GM12875 (cell line): ENCODE results near the gene GRK2.

ENCODE experiments used
- H3K4me3 ChIP-seq: one replicate; pipeline ENCODE4 v1.5.1; 2011; ENCODE audit warnings: low read depth, low read length, control low read depth
- CTCF ChIP-seq: IDR thresholded peaks from 2 replicates; pipeline ENCODE4 v1.5.1; 2011; ENCODE audit warnings: low read depth, mild to moderate bottlenecking, control low read depth, inconsistent platforms, low read length, moderate library complexity, borderline replicate concordance; ENCODE audit not compliant: insufficient read depth

The GRK2 gene

GRCh38 chr11:67302571-67303131 lies 36.4 kb downstream of the GRK2 start:
- H3K4me3 ChIP-seq = no peak overlapping the region
- TF ChIP-seq CTCF = no peak

- H3K4me3 ChIP-seq = no peak within 1 kb of the TSS
- TF ChIP-seq CTCF = no peak
Measured at GRCh38 chr11:67303132-67303834, 37.0 kb downstream of the GRK2 start, which contains the start of gene SSH3. Gene SSH3, plus strand, starts transcription at chr11:67303530. Its CDS starts 96 bp downstream, at chr11:67303626.

DNA sequence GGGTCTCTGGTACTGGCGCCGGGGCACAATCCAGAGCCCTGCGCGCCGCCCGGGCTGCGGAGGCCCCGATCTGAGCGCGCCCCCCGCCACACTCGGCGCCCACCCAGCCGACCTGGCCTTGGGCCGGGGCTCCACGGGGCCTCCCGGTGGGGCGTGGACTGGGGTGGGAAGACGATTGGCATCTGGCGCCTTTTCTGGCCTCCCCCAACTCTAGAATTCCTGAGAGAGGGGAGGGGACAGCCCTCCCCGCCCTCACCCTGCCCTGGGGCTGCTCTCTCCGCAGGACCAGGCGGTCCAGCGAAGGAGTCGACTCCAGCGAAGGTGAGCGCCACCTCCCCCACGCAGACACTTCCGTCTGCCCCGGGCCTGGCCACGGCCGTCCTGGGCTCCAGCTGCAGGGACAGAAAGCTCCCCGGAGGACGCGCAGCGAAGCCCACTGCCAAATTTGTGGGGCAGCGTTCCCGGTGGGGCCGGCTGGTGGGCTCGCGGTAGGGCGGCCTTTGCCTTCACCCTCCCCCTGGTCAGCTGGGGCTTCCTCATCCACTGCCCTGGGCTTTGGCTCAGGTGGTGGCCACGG lies 37.6 kb downstream of the GRK2 start:
- TF ChIP-seq CTCF = no peak
- no peak overlapping the region for H3K4me3 ChIP-seq

DNA sequence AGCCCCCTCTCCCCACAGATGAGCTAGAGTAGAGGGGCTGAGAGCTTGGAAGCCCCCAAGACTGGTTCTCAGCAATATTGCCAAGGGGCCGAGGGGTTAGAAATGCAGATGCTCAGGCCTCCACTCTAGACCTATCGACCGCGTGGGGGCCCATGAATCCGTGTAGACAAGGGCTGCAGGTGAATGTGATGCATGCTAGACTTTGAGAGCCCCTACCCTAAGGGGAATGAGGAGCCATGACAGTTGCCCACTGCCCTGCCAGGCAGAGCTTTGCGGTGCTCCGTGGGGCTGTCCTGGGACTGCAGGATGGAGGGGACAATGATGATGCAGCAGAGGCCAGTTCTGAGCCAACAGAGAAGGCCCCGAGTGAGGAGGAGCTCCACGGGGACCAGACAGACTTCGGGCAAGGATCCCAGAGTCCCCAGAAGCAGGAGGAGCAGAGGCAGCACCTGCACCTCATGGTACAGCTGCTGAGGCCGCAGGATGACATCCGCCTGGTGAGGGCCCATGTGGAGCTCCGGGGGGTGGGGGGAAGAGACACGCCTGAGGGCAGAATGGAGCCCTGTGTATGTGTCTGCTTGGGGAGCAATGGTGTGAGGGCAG lies 38.3 kb downstream of the GRK2 start:
- H3K4me3 ChIP-seq = no peak overlapping the region
- no peak for TF ChIP-seq CTCF

- no peak for TF ChIP-seq CTCF
- H3K4me3 ChIP-seq = no peak overlapping the region
Measured at GRCh38 chr11:67306769-67307544, 40.7 kb downstream of the GRK2 start.

- H3K4me3 ChIP-seq = no peak overlapping the region
- no peak for TF ChIP-seq CTCF
Measured at GRCh38 chr11:67307545-67308001, 41.3 kb downstream of the GRK2 start.
